ENCODE data around the gene ANKRD13A.
"Not testable (repeated sequence)": the region's sequence is repeated elsewhere in the genome, so short reads cannot be mapped to it uniquely, and the experiment has no call there.

Gene ANKRD13A

DNA sequence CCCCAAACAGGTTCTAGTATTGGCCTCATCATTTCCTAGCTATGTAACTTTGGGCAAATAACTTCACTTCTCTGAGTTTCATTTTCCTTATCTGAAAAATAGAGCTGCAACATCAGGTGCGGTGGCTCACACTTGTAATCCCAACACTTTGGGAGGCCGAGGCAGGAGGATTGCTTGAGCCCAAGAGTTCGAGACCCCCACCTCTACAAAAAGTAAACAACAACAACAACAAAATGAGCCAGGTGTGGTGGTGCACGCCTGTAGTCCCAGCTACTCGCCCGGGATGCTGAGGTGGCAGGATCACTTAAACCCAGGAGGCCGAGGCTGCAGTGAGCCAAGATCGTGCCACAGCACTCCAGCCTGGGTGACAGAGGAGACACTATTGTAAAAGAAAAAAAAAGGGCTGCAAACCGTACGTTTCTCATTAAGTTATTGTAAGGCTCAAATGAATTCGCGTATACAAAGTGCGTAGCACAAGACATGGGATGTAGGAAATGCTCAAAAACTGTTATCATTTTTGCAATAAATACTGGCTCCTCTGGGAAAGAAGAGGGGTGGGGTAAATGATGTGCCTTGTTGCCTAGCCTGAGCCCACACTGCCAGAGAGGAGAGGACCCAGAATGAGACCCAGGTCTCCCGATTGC is 48.2 kb downstream of the ANKRD13A start:
- FAIRE-seq (no peak), DNase-seq (ENCODE audit: insufficient read length, low spot score) (no peak)
- TF ChIP-seq, protein P1, sequence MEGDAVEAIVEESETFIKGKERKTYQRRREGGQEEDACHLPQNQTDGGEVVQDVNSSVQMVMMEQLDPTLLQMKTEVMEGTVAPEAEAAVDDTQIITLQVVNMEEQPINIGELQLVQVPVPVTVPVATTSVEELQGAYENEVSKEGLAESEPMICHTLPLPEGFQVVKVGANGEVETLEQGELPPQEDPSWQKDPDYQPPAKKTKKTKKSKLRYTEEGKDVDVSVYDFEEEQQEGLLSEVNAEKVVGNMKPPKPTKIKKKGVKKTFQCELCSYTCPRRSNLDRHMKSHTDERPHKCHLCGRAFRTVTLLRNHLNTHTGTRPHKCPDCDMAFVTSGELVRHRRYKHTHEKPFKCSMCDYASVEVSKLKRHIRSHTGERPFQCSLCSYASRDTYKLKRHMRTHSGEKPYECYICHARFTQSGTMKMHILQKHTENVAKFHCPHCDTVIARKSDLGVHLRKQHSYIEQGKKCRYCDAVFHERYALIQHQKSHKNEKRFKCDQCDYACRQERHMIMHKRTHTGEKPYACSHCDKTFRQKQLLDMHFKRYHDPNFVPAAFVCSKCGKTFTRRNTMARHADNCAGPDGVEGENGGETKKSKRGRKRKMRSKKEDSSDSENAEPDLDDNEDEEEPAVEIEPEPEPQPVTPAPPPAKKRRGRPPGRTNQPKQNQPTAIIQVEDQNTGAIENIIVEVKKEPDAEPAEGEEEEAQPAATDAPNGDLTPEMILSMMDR (IDR thresholded peaks at IDR 0.05; ENCODE audit: insufficient read depth, missing control alignments), result no peak

DNA sequence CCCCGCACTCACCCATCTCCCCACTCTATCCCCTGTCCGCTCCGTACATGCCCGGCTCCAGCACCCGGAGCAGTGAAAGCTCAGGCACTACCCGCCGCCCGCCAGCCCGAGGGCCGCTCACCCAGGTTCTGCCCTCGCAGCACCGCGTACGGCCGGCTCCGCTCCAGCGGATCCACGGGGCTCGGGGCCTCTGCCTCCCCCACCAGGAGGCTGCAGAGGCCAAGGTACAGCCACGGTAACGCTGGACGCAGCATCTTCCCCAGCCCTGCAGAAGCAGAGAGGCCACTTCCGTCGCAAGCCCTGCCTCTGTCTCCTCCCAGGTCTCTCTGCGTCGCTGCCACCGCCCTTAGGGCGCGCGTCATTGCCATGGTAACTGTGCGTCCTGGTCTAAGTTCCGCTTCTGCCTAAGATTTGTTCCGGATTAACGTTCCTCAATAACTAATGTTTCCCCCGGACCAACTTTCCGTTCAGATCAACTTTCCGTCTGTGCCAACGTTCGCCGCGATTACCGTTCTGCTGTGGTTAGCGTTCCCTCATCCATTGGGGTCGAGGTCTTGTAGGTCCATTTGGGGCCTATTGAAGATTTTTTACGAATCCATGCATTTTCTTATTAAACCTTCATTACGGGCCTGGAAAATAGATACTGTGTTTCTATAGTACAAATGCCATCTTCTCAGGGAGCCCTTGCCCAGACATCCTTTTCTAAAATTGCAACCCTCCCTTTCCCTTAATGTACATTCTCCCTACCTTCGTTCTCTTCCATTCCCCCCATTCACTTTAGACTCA is 49.2 kb downstream of the ANKRD13A start, which contains the start of gene C12orf76:
C12orf76 (minus strand) TSS at position 281 of the 786 bp plus-strand sequence; CDS start at position 254, 27 bp downstream.
- TF ChIP-seq, protein P1 (IDR thresholded peaks at IDR 0.05; ENCODE audit: insufficient read depth, missing control alignments), result no peak
- DNase-seq (ENCODE audit: insufficient read length, low spot score), result peak; percentile 85

DNA sequence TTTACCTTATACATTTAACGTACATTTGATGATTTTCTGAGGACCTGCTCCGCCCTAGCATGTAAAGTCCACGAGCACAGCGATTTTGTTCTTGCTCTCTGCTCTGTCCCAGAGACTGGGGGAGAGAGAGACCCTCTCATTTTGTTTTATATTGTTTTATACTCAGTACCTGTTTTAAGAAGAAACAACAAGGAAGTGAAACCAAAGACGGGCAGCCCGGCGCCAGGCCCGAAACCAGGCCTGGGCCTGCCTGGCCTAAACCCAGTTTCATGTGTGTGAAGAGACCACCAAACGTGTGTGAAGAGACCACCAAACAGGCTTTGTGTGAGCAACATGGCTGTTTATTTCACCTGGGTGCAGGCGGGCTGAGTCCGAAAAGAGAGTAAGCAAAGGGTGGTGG is 49.8 kb downstream of the ANKRD13A start:
- FAIRE-seq; DNase-seq (ENCODE audit: insufficient read length, low spot score): not testable (repeated sequence)

More for the DNA sequence above, 49.2 kb downstream of the ANKRD13A start, which contains the start of gene C12orf76:
- peak; percentile 32 for FAIRE-seq

DNA sequence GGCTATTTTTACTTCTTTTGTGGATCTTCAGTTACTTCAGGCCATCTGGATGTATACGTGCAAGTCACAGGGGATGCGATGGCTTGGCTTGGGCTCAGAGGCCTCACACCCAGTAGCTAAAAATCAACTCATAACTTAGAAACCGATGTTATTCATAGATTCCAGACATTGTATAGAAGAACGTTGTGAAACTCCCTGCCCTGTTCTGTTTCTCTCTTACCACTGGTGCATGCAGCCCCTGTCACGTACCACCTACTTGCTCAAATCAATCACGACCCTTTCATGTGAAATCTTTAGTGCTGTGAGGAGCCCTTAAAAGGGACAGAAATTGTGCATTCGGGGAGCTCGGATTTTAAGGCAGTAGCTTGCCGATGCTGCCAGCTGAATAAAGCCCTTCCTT is 50.4 kb downstream of the ANKRD13A start:
- not testable (repeated sequence) for FAIRE-seq; DNase-seq (ENCODE audit: insufficient read length, low spot score)

DNA sequence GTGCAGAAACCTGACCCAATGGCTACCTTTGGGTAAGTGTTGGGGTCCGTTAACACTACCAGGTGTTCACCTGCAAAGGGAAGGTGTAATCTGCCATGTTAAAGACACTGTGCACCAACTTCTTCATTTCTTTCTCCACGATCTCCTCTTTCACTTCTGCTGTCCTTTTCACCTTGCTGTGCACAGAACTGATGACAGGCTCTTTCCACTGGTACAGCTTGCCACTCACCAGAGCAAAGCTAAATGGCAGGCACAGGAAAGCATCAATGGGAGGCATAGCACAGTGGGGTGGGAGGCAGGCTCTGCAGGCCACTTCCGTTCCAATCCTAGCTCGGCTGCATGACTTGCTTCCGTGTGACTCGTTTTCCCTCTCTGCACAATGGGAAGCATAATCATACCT is 51.7 kb downstream of the ANKRD13A start:
- no peak for DNase-seq (ENCODE audit: insufficient read length, low spot score)
- TF ChIP-seq, protein P1 (IDR thresholded peaks at IDR 0.05; ENCODE audit: insufficient read depth, missing control alignments), result no peak
- no peak for FAIRE-seq

DNA sequence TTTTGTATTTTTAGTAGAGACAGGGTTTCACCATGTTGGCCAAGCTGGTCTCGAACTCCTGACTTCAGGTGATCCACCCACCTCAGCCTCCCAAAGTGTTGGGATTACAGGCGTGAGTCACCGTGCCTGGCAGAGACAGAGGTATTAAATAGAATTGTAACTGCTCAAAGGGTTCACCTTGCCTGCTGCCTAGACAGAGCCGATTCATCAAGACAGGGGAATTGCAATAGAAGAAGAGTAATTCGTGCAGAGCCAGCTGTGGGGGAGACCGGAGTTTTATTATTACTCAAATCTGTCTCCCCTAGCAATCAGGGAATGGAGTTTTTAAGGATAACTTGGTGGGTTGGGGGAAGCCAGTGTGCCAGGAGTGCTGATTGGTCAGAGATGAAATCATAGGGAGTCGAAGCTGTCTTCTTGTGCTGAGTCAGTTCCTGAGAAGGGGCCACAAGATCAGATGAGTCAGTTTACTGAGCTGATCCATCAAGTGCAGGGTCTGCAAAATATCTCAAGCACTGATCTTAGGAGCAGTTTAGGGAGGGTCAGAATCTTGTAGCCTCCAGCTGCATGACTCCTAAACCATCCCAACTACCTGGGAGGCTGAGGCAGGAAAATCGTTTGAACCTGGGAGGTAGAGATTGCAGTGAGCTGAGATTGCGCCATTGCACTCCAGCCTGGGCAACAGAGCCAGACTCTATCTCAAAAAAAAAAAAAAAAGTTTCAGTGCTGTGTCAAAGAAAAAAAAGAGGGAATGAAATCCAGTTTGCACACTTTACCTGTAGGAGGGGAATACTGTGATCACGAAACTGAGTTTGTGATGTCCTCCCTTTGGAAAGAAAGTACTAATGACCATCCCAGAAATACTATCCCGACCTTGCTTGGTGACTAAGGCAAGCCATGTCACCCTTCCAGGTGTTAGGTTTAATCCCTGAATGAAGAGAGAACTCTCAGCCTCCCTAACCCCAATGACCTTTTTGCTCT is 56.4 kb downstream of the ANKRD13A start:
- DNase-seq (ENCODE audit: insufficient read length, low spot score); FAIRE-seq: not testable (repeated sequence)

DNA sequence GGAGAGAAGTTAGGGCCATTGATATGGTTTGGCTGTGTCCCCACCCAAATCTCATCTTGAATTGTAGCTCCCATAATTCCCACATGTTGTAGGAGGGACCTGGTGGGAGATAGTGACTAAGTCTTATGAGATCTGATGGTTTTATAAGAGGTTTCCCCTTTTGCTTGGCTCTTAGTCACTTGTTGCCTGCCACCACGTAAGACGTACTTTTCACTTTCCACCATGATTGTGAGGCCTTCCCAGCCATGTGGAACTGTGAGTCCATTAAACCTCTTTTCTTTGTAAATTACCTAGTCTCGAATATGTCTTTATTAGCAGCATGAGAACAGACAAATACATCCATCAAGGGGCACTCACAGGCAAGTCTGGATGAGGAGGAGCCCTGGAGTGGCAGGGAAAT is 57.4 kb downstream of the ANKRD13A start:
- not testable (repeated sequence) for FAIRE-seq; DNase-seq (ENCODE audit: insufficient read length, low spot score)

DNA sequence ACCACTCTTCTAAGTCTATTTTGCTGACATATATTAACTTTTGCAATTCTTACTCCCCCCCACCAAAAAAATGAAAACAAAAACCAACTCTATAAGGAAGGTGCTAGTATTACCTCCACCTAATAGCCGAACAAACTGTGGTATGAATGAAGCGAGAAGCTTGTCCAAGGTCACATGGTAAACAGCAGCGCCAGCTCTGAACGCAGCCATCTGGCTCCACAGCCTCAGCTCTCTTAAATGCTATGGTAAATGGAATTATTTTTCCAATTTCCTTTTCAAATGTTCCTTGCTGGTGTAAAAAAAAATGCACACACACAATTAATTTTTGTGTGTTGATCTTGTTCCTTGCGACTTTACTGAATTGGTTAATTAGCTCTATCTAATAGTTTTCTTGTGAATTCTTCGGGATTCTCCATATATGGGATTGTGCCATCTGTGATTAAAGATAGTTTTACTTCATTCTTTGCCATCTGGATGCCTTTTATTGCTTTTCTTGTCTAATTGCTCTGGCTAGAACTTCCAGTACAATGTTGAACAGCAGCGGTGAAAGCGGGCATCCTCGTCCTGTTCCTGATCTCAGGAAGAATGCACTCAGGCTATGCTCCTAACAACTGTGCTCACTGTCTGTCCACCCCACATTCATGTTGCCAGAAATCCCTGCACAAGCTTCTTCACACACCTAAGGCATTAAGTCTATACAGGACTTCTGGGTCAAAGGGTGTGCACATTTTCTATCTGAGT is 59.8 kb downstream of the ANKRD13A start:
- FAIRE-seq (no peak), DNase-seq (ENCODE audit: insufficient read length, low spot score) (no peak)
- TF ChIP-seq, protein P1 (IDR thresholded peaks at IDR 0.05; ENCODE audit: insufficient read depth, missing control alignments), result no peak

All from D721Med (cell line).